Measurements from ENCODE around the gene CNTN1.

Gene CNTN1

GRCh38 chr12:41032386-41032785 is 340.1 kb downstream of the CNTN1 start:
- Histone ChIP-seq H3K9me3 (ENCODE audit: control insufficient read depth in 5 of 5, low read length in 5 of 5) (no peaks in the 10 kb centered on the region), H3K27me3 (ENCODE audit: control insufficient read depth in 5 of 5, insufficient read depth in 4 of 5, low read length in 5 of 5) (no peaks in the 10 kb centered on the region), H3K36me3 (ENCODE audit: control insufficient read depth in 5 of 5, insufficient read depth in 5 of 5, low read length in 5 of 5) (no peaks in the 10 kb centered on the region), H3K27ac (ENCODE audit: low read depth, low read length) (no peak overlapping the region), H3K4me1 (ENCODE audit: control insufficient read depth in 5 of 5, insufficient read depth in 5 of 5, low read length in 5 of 5) (no peaks in the 10 kb centered on the region), H3K4me3 (ENCODE audit: low read depth in 1 of 5, low read length in 5 of 5) (no peak overlapping the region), H3K9ac (ENCODE audit: low read length in 5 of 5) (no peak overlapping the region)

- no peak overlapping the region for H3K27ac ChIP-seq (ENCODE audit: low read depth, low read length)
- no peaks in the 10 kb centered on the region for H3K27me3 ChIP-seq (ENCODE audit: control insufficient read depth in 5 of 5, insufficient read depth in 4 of 5, low read length in 5 of 5)
- H3K36me3 ChIP-seq (ENCODE audit: control insufficient read depth in 5 of 5, insufficient read depth in 5 of 5, low read length in 5 of 5) = no peaks in the 10 kb centered on the region
- H3K4me1 ChIP-seq (ENCODE audit: control insufficient read depth in 5 of 5, insufficient read depth in 5 of 5, low read length in 5 of 5) = no peaks in the 10 kb centered on the region
- no peak overlapping the region for H3K9ac ChIP-seq (ENCODE audit: low read length in 5 of 5)
- no peaks in the 10 kb centered on the region for H3K9me3 ChIP-seq (ENCODE audit: control insufficient read depth in 5 of 5, low read length in 5 of 5)
- H3K4me3 ChIP-seq (ENCODE audit: low read depth in 1 of 5, low read length in 5 of 5) = no peak overlapping the region
Observed at GRCh38 chr12:41034686-41035085, 342.4 kb downstream of the CNTN1 start.

- H3K27me3 ChIP-seq (ENCODE audit: control insufficient read depth in 5 of 5, insufficient read depth in 4 of 5, low read length in 5 of 5) = no peaks in the 10 kb centered on the region
- H3K9me3 ChIP-seq (ENCODE audit: control insufficient read depth in 5 of 5, low read length in 5 of 5) = no peaks in the 10 kb centered on the region
- no peaks in the 10 kb centered on the region for H3K36me3 ChIP-seq (ENCODE audit: control insufficient read depth in 5 of 5, insufficient read depth in 5 of 5, low read length in 5 of 5)
Observed at GRCh38 chr12:41039461-41039860, 347.2 kb downstream of the CNTN1 start.

GRCh38 chr12:41045509-41045908 is 353.3 kb downstream of the CNTN1 start:
- Histone ChIP-seq H3K4me3 (ENCODE audit: low read depth in 1 of 5, low read length in 5 of 5) (no peak overlapping the region), H3K27ac (ENCODE audit: low read depth, low read length) (no peak overlapping the region), H3K9me3 (ENCODE audit: control insufficient read depth in 5 of 5, low read length in 5 of 5) (no peaks in the 10 kb centered on the region), H3K36me3 (ENCODE audit: control insufficient read depth in 5 of 5, insufficient read depth in 5 of 5, low read length in 5 of 5) (no peaks in the 10 kb centered on the region), H3K9ac (ENCODE audit: low read length in 5 of 5) (no peak overlapping the region), H3K4me1 (ENCODE audit: control insufficient read depth in 5 of 5, insufficient read depth in 5 of 5, low read length in 5 of 5) (no peaks in the 10 kb centered on the region), H3K27me3 (ENCODE audit: control insufficient read depth in 5 of 5, insufficient read depth in 4 of 5, low read length in 5 of 5) (no peaks in the 10 kb centered on the region)

More at GRCh38 chr12:41039461-41039860, 347.2 kb downstream of the CNTN1 start:
- no peak overlapping the region for H3K9ac ChIP-seq (ENCODE audit: low read length in 5 of 5)
- no peak overlapping the region for H3K4me3 ChIP-seq (ENCODE audit: low read depth in 1 of 5, low read length in 5 of 5)
- no peaks in the 10 kb centered on the region for H3K4me1 ChIP-seq (ENCODE audit: control insufficient read depth in 5 of 5, insufficient read depth in 5 of 5, low read length in 5 of 5)
- no peak overlapping the region for H3K27ac ChIP-seq (ENCODE audit: low read depth, low read length)

GRCh38 chr12:41049033-41049432 is 356.8 kb downstream of the CNTN1 start:
- H3K27me3 ChIP-seq (ENCODE audit: control insufficient read depth in 5 of 5, insufficient read depth in 4 of 5, low read length in 5 of 5) = no peaks in the 10 kb centered on the region
- H3K27ac ChIP-seq (ENCODE audit: low read depth, low read length) = no peak overlapping the region
- no peak overlapping the region for H3K9ac ChIP-seq (ENCODE audit: low read length in 5 of 5)
- no peaks in the 10 kb centered on the region for H3K4me1 ChIP-seq (ENCODE audit: control insufficient read depth in 5 of 5, insufficient read depth in 5 of 5, low read length in 5 of 5)
- H3K36me3 ChIP-seq (ENCODE audit: control insufficient read depth in 5 of 5, insufficient read depth in 5 of 5, low read length in 5 of 5) = no peaks in the 10 kb centered on the region
- no peak overlapping the region for H3K4me3 ChIP-seq (ENCODE audit: low read depth in 1 of 5, low read length in 5 of 5)
- H3K9me3 ChIP-seq (ENCODE audit: control insufficient read depth in 5 of 5, low read length in 5 of 5) = no peaks in the 10 kb centered on the region

GRCh38 chr12:41051954-41052353 is 359.7 kb downstream of the CNTN1 start:
- H3K36me3 ChIP-seq (ENCODE audit: control insufficient read depth in 5 of 5, insufficient read depth in 5 of 5, low read length in 5 of 5) = no peaks in the 10 kb centered on the region
- no peak overlapping the region for H3K27ac ChIP-seq (ENCODE audit: low read depth, low read length)
- H3K9me3 ChIP-seq (ENCODE audit: control insufficient read depth in 5 of 5, low read length in 5 of 5) = no peaks in the 10 kb centered on the region
- H3K4me1 ChIP-seq (ENCODE audit: control insufficient read depth in 5 of 5, insufficient read depth in 5 of 5, low read length in 5 of 5) = no peaks in the 10 kb centered on the region
- no peaks in the 10 kb centered on the region for H3K27me3 ChIP-seq (ENCODE audit: control insufficient read depth in 5 of 5, insufficient read depth in 4 of 5, low read length in 5 of 5)
- no peak overlapping the region for H3K4me3 ChIP-seq (ENCODE audit: low read depth in 1 of 5, low read length in 5 of 5)
- H3K9ac ChIP-seq (ENCODE audit: low read length in 5 of 5) = no peak overlapping the region

GRCh38 chr12:41052441-41052840 is 360.2 kb downstream of the CNTN1 start:
- Histone ChIP-seq H3K4me3 (ENCODE audit: low read depth in 1 of 5, low read length in 5 of 5) (no peak overlapping the region), H3K9ac (ENCODE audit: low read length in 5 of 5) (no peak overlapping the region), H3K9me3 (ENCODE audit: control insufficient read depth in 5 of 5, low read length in 5 of 5) (no peaks in the 10 kb centered on the region), H3K4me1 (ENCODE audit: control insufficient read depth in 5 of 5, insufficient read depth in 5 of 5, low read length in 5 of 5) (no peaks in the 10 kb centered on the region), H3K27ac (ENCODE audit: low read depth, low read length) (no peak overlapping the region), H3K36me3 (ENCODE audit: control insufficient read depth in 5 of 5, insufficient read depth in 5 of 5, low read length in 5 of 5) (no peaks in the 10 kb centered on the region), H3K27me3 (ENCODE audit: control insufficient read depth in 5 of 5, insufficient read depth in 4 of 5, low read length in 5 of 5) (no peaks in the 10 kb centered on the region)

- Histone ChIP-seq H3K4me3 (ENCODE audit: low read depth in 1 of 5, low read length in 5 of 5) (no peak overlapping the region), H3K9me3 (ENCODE audit: control insufficient read depth in 5 of 5, low read length in 5 of 5) (no peaks in the 10 kb centered on the region), H3K27me3 (ENCODE audit: control insufficient read depth in 5 of 5, insufficient read depth in 4 of 5, low read length in 5 of 5) (no peaks in the 10 kb centered on the region), H3K36me3 (ENCODE audit: control insufficient read depth in 5 of 5, insufficient read depth in 5 of 5, low read length in 5 of 5) (no peaks in the 10 kb centered on the region), H3K27ac (ENCODE audit: low read depth, low read length) (no peak overlapping the region), H3K4me1 (ENCODE audit: control insufficient read depth in 5 of 5, insufficient read depth in 5 of 5, low read length in 5 of 5) (no peaks in the 10 kb centered on the region), H3K9ac (ENCODE audit: low read length in 5 of 5) (no peak overlapping the region)
Observed at GRCh38 chr12:41053046-41053445, 360.8 kb downstream of the CNTN1 start.

GRCh38 chr12:41055875-41056577 is 363.8 kb downstream of the CNTN1 start:
- H3K27me3 ChIP-seq (ENCODE audit: control insufficient read depth in 5 of 5, insufficient read depth in 4 of 5, low read length in 5 of 5) = no peaks in the 10 kb centered on the region
- H3K9ac ChIP-seq (ENCODE audit: low read length in 5 of 5) = no peak overlapping the region
- no peak overlapping the region for H3K4me3 ChIP-seq (ENCODE audit: low read depth in 1 of 5, low read length in 5 of 5)
- no peaks in the 10 kb centered on the region for H3K4me1 ChIP-seq (ENCODE audit: control insufficient read depth in 5 of 5, insufficient read depth in 5 of 5, low read length in 5 of 5)
- no peaks in the 10 kb centered on the region for H3K9me3 ChIP-seq (ENCODE audit: control insufficient read depth in 5 of 5, low read length in 5 of 5)
- no peak overlapping the region for H3K27ac ChIP-seq (ENCODE audit: low read depth, low read length)
- no peaks in the 10 kb centered on the region for H3K36me3 ChIP-seq (ENCODE audit: control insufficient read depth in 5 of 5, insufficient read depth in 5 of 5, low read length in 5 of 5)

- no peak overlapping the region for H3K27ac ChIP-seq (ENCODE audit: low read depth, low read length)
- H3K4me1 ChIP-seq (ENCODE audit: control insufficient read depth in 5 of 5, insufficient read depth in 5 of 5, low read length in 5 of 5) = no peaks in the 10 kb centered on the region
- no peaks in the 10 kb centered on the region for H3K9me3 ChIP-seq (ENCODE audit: control insufficient read depth in 5 of 5, low read length in 5 of 5)
- no peak overlapping the region for H3K4me3 ChIP-seq (ENCODE audit: low read depth in 1 of 5, low read length in 5 of 5)
- H3K9ac ChIP-seq (ENCODE audit: low read length in 5 of 5) = no peak overlapping the region
- no peaks in the 10 kb centered on the region for H3K36me3 ChIP-seq (ENCODE audit: control insufficient read depth in 5 of 5, insufficient read depth in 5 of 5, low read length in 5 of 5)
- H3K27me3 ChIP-seq (ENCODE audit: control insufficient read depth in 5 of 5, insufficient read depth in 4 of 5, low read length in 5 of 5) = no peaks in the 10 kb centered on the region
Observed at GRCh38 chr12:41058266-41058665, 366.0 kb downstream of the CNTN1 start.
